ENCODE results near the gene GNPAT.
"Not testable (repeated sequence)": the region's sequence is repeated elsewhere in the genome, so short reads cannot be mapped to it uniquely, and the experiment has no call there.

GNPAT gene

DNA sequence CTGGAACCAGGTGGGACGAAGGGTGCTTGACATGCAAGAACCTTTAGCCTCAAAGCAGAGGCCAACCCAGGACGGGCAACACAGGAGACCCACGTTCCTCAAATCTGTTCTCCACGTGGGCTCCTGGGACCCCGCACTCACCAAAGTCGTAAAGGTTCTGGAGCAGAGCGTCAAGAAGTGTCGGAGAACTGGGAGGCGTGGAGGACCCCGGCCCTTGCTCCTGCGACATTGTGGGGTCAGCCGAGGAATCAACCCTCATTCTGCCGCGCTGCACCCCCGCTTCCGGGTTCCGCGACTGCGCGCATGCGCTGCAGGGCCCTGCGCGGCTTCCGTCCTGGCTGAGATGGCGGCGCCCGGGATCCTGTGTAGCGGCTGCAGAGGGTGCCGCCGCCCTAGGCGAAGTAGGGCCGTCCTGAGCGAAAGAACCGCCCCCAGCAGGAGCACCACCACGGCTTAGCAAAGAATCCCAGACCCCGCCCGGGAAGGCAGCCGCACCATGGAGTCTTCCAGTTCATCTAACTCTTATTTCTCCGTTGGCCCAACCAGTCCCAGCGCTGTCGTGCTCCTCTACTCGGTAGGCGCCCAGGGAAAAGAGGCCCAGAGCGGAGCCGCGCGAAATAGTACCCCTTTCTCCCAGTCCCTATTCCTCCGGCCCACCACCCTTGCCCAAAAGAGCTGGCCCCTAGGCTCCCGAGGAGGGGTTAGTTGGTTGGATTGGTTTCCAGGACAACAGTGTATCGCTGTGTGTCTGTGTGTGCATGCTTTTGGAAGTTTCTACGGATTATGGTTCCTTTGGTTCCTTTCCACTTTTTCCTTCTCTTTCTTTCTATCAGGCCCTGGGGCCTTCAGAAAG, at the start of gene GNPAT:
TSS of gene GNPAT (plus strand) at position 330 of the 853 bp plus-strand sequence. CDS start at position 497, 167 bp downstream.
- DNase-seq: peak; percentile 84

DNA sequence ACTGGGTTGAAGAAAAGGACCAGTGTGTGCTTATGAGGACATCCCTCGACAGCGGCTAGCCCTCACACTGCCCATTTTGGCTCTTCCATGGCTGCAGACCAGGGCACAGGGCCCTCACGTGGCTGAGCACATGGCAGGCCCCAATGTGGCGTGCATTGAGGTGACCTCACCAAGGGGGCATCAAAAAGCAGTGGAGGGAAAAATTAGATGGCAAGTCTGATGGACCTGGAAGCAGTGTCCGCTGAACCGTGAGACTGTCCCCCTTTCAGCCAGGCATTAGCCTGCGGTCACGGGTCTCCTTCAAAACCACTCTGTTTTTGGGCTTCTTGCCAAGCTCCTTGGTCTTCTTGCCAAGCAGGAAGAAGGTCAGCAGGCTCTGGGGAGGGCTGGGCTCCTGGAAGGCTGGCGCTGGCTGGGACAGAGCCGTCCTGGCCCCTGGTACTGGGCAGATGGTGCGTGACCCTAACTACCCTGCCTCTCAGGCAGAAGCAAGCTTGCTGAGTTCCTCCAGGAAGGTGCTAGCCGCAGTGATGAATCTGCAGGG, 48.3 kb upstream of the GNPAT start:
- no peak for DNase-seq

DNA sequence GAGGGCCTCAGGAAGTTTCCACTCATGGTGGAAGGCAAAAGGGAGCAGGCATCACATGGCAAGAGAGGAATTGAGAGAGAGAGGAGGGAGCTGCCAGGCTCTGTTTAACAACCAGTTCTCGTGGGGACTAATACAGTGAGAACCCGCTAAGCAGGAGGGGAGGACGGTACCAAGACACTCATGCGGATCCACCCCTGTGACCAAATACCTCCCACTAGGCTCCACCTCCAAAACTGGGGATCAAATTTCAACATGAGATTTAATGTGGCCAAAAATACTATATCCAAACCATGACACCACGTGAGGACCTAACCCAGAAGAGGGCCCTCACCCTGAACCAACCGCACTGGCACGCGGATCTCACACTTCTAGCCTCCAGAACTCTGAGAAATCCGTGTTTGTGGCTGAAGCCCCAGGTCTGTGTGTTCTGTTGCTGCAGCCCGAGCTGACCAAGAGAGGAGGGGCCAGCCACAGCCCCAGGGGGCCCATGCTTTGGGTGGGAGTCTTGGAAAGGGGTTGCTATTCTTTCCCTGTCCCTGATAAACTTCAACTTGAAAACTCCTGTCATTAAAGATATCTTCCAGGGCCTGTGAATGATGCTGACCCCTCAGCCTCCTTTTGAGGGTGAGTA, 47.2 kb upstream of the GNPAT start:
- no peak for DNase-seq

DNA sequence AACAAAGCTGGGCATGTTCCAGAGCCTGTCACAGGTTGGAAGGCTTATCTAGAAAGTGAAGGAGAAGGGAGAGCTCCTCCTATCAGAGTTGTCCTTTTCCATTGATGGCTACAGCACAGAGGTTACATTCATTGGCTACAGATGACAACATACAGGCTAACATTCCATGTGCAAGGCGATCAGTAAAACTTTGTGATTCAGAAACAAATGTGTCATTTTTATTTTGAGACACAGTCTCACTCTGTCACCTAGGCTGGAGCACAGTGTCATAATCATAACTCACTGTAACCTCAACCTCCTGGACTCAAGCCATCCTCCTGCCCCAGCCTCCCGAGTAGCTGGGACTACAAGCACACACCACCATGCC, 46.6 kb upstream of the GNPAT start:
- DNase-seq: no peak

DNA sequence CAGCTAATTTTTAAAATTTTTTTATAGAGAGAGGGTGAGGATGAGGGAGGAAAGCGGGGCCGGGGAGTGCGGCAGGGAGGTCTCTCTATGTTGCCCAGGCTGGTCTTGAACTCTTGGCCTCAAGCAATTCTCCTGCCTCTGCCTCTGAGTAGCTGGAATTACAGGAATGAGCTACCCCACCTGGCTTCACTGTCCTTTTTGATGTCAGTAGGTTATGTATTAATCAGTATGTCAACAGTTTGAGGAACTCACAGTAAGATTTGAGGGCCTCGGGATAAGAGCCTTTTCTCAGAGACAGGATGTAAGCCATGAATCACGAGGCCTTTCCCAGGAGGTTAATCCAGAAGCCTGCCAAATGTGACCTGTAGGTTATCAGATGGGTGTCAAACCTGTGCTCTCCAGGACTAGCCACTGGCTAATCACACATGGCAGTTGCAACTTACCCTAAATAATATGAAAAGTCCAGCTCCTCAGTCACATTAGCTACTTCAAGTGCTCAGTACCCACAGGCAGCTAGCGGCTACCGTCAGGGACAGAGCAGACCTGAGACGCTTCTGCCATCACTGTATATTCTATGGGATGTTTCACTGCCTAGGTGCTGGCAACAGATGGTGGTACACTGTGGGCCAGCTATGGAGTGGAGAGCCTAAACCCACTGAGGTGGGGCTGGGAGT, 46.0 kb upstream of the GNPAT start:
- DNase-seq: no peak

DNA sequence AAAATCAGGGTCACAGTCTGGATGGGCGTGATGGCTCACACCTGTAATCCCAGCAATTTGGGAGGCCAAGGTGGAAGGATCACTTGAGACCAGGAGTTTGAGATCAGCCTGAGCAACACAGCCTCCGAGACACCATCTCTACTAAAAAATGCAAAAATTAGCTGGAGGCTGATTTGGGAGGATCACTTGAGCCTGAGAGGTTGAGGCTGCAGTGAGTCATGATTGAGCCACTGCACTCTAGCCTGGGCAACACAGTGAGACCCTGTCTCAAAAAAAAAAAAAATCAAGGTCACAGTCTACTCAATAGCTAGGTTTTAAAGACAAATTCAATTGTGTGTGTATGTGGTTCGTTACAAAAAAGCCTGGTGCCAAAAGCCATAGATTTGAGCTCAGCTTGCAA, 44.7 kb upstream of the GNPAT start:
- DNase-seq: no peak

DNA sequence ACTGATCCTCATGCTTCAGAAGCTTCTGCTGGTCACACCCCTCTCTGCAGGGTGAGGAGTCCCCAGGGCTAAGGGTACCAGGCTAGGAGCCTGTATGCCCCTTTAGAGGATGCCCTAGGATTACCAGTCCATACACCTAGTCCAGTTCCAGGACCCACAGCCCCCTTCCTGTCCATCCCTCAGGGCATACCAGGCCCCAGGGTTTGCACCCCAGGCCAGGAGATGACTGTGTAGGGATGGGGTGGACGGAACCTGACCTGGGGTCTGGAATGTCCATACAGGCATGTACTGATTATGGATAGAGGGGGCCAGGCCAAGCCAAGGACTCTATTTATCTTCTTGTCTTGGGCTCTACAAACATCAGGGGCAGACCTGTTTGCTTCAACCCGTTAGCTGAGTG, 44.3 kb upstream of the GNPAT start:
- no peak for DNase-seq

DNA sequence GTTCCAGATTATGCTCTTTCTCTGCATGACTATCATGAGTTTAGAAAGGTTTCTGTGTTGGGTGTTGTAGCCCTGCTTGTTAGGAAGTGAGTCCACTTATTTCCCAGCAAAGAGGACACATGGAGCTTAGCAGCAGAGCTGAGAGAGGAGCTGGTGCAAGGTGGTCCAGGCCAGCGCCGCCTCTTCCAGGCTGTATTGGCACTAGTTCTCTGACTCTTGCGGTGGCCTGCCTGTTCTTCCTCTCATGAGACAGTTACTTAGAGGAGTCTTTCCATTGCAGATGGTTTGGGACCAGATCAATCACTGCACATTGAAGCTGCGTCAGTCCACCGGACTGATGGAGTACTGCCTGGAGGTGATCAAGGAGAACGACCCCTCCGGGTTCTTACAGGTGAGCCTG, 41.1 kb upstream of the GNPAT start:
- no peak for DNase-seq

DNA sequence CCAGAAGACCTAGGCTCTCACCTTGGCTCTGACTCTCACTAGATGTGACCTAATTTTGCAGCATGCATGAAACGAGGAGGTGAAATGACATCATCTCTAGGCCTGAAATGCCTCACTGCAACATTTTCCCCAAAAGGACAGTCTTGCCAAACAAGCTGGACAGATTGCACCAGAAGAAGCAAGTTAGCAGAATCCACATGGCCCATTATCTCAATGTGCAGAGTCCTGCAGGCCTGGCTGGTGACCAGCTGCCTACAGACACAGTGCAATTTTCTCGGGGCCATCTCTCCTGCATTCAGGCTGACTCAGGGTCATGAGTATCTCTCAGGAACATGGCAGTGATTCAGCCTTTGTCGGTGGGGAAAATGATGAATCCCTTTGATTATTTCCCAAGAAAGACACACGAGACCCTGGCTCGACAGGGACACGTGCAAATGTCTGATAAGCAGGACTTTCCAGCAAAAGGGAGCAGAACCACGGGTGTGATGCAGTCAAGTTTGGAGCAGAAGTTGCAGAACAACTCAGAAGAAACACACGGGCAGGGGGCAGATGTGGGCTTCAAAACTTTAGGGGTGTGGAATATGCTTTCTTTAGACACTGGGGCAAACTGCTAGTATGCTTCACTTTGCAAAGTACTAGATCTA, 40.5 kb upstream of the GNPAT start:
- no peak for DNase-seq

DNA sequence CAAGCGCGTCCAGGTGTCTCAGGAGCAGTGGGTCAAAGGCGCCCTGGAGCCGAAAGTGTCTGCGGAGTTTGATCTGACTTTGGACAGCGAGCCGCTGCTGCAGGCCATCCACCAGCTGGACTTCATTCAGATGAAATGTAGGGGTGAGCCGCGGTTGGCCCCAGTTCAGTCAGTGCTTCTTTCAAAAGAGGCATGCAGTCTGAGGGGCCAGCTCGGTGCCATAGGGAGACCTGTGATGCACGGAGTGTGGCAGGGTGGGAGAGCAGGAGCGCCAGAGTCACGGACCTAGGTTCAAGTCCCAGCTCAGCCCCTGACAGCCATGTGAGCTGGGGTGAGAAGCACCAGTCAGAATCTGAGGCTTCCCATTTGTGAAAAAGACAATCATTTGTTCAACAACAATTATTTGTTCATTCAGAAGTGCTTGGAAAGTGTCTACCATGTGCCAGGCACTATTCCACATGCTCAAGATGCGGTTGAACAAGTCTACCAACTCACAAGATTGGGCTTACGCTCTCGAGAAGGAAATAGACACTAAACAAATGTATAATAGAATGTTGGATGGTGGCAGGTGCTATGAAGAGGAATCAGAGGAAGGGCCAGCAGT, 39.5 kb upstream of the GNPAT start:
- no peak for DNase-seq

DNA sequence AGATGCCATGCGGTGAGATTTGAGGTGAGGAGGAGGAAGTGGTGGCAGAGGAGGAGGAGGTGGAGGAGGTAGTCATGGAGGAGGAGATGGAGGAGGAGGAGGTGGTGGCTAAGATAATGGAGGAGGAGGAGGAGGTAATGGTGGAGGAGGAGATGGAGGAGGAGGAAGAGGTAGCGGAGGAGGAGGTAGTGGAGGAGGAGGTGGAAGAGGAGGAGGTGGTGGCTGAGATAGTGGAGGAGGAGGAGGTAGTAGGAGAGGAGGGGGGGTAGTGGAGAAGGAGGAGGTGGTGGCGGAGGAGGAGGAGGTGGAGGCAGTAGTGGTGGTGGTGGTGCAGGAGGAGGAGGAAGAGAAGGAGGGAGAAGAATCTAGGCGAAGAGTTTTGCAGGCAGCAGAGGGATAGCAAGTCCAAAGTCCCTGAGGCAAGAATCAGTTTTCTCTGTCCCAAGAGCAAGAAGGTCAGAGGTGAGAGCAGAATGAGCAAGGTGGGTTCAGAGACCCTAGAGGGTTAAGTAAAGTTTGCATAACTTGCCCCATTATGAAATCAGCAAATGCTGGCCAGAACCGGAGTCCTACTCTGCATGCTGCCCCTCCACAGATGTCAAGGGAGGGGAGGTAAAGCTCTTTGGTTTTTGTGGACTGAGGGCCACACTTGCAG, 38.9 kb upstream of the GNPAT start:
- DNase-seq: no peak

DNA sequence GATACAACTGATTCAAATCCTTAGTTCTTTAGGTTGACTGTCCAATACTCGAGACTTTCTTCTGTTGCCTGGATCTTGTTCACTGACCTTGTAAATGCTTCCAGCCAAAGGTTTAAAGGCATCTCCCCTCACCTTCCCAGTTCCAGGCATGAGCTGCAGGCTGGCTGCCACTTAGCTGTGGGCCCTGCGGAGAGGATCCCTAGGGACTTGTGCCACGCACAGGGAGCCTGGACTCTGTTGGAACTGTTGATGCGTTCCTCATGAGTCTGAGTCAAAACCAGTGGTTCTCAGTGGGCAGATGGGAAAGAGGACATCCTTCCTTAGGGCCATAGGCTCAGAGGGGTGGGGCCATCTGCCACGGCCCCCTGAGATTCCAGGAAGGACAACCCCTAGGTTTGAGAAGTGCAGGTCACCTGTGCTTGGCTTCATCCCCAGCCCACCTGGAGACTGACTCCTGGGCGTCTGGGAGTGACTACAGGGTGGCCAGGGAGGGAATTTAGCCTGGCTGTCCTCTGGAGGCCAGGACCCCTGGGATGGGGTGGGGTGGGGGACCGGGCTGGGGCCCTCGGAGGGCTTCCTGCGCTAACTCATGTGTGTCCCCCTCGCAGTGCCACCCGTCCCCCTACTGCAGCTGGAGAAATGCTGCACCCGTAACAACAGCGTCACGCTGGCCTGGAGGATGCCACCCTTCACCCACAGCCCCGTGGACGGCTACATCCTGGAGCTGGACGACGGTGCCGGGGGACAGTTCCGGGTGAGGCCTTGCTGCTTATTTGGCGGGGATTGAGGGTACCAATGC, 37.6 kb upstream of the GNPAT start:
- DNase-seq: no peak

DNA sequence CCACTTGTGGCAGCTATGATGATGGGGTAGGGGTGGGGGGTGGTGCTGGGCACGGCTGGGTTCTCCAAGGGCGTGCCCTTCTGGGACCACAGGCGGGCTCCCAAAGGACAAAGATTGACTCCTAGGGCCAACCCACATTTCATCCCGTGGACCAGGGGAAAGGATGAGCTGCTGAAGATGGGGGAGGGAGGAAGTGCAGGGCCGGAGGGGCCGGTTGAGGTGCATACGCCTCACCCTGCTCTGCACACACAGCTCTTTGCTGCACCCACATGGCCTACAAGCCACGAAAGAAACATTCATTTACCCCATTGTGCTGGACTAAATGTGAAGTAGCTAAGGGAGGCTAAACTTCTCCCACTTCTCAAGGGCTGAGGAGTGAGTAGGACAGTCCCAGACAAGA, 34.2 kb upstream of the GNPAT start:
- DNase-seq: no peak

DNA sequence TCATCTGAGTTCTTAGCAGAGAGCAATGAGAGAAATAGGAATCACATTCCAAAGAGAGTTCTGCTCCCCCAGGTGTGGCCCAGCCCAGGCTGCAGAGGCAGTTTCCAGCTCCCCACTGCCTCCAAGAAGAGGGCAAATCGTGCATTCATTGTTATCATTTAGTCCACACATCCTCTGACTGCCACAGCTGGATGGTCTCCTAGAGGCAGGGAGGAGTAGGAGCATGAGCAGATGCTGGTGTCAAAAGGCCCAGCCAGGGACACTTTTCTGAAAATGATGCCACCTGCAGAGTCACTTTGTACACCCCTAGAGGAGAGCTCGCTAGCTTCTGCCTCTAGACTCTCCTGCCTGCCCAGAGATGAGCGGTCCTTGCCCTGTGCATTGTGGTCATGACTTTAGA, 33.6 kb upstream of the GNPAT start:
- DNase-seq: no peak

DNA sequence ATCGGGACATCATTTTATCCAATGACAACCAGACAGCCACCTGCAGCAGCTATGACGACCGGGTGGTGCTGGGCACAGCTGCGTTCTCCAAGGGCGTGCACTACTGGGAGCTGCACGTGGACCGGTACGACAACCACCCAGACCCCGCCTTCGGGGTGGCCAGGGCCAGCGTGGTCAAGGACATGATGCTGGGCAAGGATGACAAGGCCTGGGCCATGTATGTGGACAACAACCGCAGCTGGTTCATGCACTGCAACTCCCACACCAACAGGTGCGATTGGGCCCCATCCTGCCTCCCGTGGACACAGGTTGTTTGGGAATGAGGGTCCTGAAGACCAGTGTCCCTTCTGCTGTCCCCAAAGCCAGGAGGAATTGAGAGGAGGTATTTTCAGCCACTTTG, 32.0 kb upstream of the GNPAT start:
- no peak for DNase-seq

DNA sequence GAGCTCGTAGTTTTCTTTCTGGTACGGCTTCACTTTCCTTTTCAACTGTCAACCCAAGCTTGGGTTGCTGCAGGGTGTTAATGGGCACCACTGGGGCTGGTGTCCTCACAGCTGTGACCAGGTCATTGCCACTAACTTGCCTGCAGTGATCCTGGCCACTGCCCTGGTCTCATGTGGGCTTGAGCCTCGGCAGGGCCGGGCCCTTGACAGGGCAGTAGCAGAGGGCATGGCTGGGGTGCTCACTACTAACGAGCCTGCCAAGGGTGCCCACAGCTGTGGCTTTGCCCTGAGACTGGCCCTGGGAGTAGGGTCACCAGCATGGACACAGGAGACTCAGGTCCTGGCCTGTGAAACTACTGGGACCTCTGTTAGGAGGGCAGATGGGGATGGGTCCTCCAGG, 31.5 kb upstream of the GNPAT start:
- no peak for DNase-seq

DNA sequence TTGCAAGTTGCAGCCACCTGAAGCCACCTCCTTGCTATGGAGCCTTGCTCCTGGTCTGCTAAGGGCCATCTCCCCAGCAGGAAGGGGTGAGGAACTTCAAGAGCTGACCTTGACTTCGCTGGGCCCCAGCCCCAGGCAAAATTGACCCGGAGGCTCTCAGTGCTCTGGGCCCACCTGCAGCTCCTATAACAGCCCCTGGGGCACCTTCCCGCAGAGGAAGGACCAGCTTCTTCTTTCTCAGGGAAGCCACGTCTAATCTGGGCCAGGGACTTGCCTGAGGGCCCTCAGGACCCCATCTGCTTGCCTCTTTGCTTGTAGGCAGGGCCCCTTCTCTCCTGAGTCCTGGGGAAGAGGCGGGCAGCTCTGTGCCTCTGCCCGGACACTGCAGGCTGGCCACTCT, 30.9 kb upstream of the GNPAT start:
- DNase-seq: no peak

DNA sequence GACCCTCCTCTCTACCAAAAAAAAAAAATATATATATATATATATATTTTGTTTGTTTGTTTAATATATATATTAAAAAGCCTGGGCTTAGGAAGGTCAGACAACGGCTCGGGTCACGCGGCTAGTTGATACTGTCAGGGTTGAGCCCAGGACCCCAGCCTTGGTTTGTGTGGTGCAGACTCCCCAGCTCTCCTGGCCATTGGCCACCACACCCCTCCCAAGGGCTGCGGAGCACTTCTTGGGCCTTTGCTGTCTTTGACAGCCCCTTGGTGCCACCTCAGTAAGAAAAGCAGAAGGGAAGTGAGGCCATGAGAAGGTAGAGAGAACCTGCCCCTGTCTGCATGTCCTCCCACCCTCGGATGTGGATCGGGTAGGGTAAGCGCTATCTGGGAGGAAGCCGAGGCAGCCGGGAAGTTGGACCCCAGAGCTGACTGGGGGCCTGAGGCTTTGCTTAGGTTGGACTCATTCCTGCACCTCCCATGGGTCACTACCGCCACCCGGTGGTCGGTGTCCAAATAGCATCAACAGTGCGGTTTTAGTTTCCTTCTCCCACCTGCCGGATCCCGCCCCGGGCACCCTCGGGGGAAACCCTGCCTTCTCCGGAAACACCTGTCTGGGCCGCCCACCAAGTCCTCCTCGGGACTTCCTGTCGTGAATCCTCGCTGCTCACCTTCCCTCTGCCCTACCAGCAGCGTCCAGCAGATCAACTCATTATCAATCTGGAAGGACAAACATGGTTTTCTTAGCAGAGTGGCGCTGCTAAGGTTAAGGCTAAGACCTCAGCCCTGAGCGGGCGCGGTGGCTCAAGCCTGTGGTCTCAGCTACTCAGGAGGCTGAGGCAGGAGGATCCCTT, 29.8 kb upstream of the GNPAT start:
- peak; percentile 83 for DNase-seq

DNA sequence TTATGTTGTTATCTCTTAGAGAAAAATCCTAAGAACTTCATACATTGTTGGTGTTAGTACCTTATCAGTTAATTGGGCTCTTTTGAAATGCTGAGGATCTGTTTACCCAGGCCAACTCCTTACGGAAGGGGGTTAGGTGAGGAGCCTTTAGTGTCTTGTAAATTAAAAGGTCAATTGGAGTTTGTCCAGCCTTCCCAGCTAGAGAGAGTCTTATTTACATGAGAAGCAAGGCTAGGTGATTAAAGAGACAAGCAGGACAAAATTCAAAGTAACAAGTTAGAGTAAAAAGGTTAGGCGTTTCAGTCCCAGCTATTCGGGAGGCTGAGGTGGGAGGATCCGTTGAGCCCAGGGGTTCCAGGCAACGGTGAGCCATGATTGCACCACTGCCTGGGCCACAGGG, 28.7 kb upstream of the GNPAT start:
- DNase-seq: not testable (repeated sequence)

DNA sequence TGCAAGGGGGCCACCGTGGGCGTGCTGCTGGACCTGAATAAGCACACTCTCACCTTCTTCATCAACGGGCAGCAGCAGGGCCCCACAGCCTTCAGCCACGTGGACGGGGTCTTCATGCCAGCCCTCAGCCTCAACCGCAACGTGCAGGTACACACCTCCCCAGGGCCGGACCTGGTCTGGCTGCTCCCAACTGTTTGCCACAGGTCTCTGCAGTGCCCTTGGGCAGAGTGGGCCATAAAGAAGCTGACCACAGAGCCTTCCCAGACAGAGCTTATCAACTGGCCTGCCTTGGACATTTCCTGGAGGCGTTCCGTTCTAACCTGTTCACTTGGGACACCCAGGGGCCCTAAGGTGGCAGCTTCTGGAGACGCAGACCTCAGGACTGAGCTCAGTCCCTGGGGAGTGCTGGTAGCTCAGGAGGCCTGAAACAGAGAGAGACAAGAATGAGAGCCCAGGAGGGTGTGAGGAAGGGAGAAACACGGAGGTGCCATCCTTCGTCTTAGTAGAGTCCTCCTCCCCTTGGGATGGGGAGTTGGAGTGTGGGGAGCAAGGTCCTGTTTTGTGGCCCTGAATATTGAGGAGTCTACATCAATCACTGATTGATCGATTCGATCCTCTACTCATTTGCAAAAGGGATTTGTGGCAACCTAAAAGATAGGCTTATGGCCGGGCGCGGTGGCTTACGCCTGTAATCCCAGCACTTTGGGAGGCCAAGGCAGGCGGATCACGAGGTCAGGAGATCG, 27.0 kb upstream of the GNPAT start:
- DNase-seq: no peak
